ENCODE measurements around the gene HDAC11.

The HDAC11 gene

GRCh38 chr3:13540297-13540995 is 60.3 kb downstream of the HDAC11 start:
- DNase-seq (ENCODE audit: extremely low read depth in 1 of 2, low read depth in 1 of 2), result no peak

- no peak for DNase-seq (ENCODE audit: extremely low read depth in 1 of 2, low read depth in 1 of 2)
Observed at GRCh38 chr3:13541691-13542090, 61.6 kb downstream of the HDAC11 start.

- DNase-seq (ENCODE audit: extremely low read depth in 1 of 2, low read depth in 1 of 2), result no peak
Observed at GRCh38 chr3:13542142-13542541, 62.0 kb downstream of the HDAC11 start.

- DNase-seq (ENCODE audit: extremely low read depth in 1 of 2, low read depth in 1 of 2), result no peak
Observed at GRCh38 chr3:13543253-13543652, 63.1 kb downstream of the HDAC11 start.

- peak; percentile 65 to 76 for DNase-seq (ENCODE audit: extremely low read depth in 1 of 2, low read depth in 1 of 2)
Observed at GRCh38 chr3:13544293-13544831, 64.3 kb downstream of the HDAC11 start.

- no peak for DNase-seq (ENCODE audit: extremely low read depth in 1 of 2, low read depth in 1 of 2)
Observed at GRCh38 chr3:13544951-13545651, 65.0 kb downstream of the HDAC11 start.

GRCh38 chr3:13545952-13546454 is 65.9 kb downstream of the HDAC11 start:
- DNase-seq (ENCODE audit: extremely low read depth in 1 of 2, low read depth in 1 of 2), result no peak

GRCh38 chr3:13546667-13547171 is 66.6 kb downstream of the HDAC11 start:
- DNase-seq (ENCODE audit: extremely low read depth in 1 of 2, low read depth in 1 of 2), result no peak

GRCh38 chr3:13547591-13548371 is 67.7 kb downstream of the HDAC11 start:
- no peak for DNase-seq (ENCODE audit: extremely low read depth in 1 of 2, low read depth in 1 of 2)

GRCh38 chr3:13548696-13549622 is 68.9 kb downstream of the HDAC11 start, which contains the start of gene FBLN2:
Gene FBLN2 (plus strand): TSS chr3:13549125. CDS start chr3:13570356, 21,231 bp downstream.
- DNase-seq (ENCODE audit: extremely low read depth in 1 of 2, low read depth in 1 of 2), result no peak

GRCh38 chr3:13549623-13550422 is 69.7 kb downstream of the HDAC11 start:
- no peak for DNase-seq (ENCODE audit: extremely low read depth in 1 of 2, low read depth in 1 of 2)

- no peak for DNase-seq (ENCODE audit: extremely low read depth in 1 of 2, low read depth in 1 of 2)
Observed at GRCh38 chr3:13550423-13550690, 70.3 kb downstream of the HDAC11 start.

- DNase-seq (ENCODE audit: extremely low read depth in 1 of 2, low read depth in 1 of 2), result no peak
Observed at GRCh38 chr3:13550791-13551360, 70.8 kb downstream of the HDAC11 start.

GRCh38 chr3:13552857-13553652 is 72.9 kb downstream of the HDAC11 start:
- no peak for DNase-seq (ENCODE audit: extremely low read depth in 1 of 2, low read depth in 1 of 2)

- DNase-seq (ENCODE audit: extremely low read depth in 1 of 2, low read depth in 1 of 2), result no peak
Observed at GRCh38 chr3:13553686-13554085, 73.6 kb downstream of the HDAC11 start.

- DNase-seq (ENCODE audit: extremely low read depth in 1 of 2, low read depth in 1 of 2), result no peak
Observed at GRCh38 chr3:13555753-13556152, 75.6 kb downstream of the HDAC11 start.
